LHCN-M2 (cell line): ENCODE data around the gene GDF10. TPM values are rescaled to one million over a fixed set of nuclear protein-coding genes. Genes with fewer than 3 reads are reported as not detected.

ENCODE experiments used
- DNase-seq: peaks from one replicate; pipeline ENCODE4 v3.0.0-alpha.2; 2012; ENCODE audit warnings: low read depth
- total RNA-seq: library from RNA; depleted of rRNA; stranded (reverse); fragments of >200 nt; gene quantifications from 2 replicates; pipeline ENCODE4 v1.2.3, GENCODE V29; 2014; rRNA removed

Gene GDF10
- total RNA-seq, 1 experiment from 2014 or later = not detected

DNA sequence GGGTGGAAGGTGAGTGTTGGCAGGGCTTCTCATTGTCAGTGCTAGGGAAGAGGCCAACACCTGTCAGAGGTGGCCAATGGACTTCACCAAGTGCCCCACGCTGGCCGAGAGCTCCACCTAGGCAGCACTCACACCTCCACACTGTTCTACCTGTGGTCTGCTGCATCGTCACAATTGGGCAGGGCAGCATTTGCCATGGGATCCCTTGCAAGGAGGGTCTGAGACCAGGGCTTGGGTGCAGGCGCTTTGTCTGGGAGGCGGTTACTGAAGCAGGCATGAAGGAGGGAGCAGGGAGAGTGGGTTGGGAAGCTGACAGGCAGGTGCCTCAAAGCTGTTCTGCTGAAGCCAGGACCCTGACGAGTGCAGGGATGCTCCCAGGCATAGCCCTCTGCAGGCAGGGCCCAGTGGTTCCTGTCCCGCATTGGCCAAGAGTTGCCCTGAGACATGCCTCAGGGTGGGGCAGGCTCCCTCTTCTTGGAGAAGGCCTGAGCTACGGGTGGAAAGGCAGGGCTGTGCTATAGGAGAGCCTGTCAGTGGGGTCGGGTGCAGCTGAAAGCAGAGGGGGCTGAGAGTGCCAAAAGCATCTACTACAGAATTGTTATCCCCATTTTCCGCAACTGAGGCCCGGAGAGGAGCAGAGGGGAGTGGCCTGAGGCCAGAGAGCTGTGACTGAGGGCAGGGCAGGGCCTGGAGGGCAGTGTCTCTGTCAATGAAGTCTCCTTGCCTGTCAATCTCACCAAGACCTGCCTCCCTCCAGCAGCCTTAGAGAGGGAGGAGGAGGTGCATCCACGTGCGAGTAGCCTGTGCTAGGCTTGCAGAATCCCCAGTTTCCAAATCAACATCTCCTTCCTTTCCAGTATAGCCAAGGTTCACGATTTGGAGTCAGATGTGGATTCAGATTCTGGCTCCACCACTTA lies 52.2 kb downstream of the GDF10 start:
- DNase-seq = no peak

- no peak for DNase-seq
Observed at GRCh38 chr10:47353351-47353750, 53.4 kb downstream of the GDF10 start.

DNA sequence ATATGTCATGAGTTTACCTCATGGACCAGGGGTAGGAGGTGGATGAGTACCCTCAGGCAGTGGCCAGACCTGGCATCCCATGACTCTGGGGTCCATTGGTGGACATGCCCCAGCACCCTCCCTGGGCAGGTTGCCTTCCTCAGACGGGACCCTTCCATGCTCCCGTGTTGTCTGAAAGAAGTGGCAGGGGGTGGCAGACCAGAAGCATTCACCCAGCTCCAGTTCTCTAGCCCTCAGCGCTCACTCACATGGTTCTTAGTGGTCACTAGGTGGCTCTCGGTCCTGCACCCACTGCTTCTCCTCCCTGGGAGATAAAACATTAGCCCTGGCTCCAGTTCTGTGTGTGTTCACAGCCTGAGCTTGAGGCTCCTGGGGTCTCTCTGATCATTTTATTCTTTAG lies 54.2 kb downstream of the GDF10 start:
- no peak for DNase-seq

DNA sequence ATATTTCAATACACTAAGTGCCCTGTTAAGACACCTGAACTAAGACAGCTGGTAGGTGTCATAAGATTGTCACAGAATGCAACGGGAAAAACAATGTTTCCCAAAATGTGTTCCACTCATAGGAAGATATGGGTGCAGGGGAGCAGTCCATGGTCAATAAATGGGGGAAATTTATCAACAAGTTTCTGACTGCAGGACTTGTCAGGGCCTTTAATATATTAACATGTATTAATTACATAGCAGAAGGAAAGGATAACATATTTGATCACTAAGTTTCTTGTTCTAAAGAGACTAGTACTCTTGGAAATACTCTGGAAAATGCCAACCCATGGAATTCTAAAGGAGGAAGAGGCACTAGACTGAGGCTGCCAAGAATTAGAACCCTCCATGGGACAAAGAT lies 54.9 kb downstream of the GDF10 start:
- no peak for DNase-seq

DNA sequence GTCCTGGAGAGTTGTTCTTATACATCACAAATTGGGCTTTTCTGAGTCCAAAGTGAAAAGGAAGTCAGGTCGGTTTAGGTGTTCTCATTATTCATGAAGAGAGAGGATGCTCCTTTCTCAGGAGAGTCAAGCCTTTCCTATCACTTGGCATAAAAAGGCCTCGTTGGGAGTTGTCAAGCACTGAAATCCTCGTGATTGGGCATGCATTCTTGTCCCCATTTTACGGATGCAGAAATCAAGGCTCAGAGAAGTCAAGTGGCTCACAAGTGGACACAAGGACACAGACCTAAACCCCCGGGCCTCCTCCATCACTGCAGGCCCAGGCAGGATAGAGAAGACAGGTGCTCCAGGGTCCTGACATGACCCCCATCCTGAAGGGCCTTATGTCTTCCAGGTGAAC lies 56.7 kb downstream of the GDF10 start:
- DNase-seq = no peak

- no peak for DNase-seq
Observed at GRCh38 chr10:47357131-47357582, 57.2 kb downstream of the GDF10 start.

- DNase-seq = no peak
Observed at GRCh38 chr10:47357911-47358310, 57.9 kb downstream of the GDF10 start.

GRCh38 chr10:47358457-47358856 lies 58.5 kb downstream of the GDF10 start:
- no peak for DNase-seq

DNA sequence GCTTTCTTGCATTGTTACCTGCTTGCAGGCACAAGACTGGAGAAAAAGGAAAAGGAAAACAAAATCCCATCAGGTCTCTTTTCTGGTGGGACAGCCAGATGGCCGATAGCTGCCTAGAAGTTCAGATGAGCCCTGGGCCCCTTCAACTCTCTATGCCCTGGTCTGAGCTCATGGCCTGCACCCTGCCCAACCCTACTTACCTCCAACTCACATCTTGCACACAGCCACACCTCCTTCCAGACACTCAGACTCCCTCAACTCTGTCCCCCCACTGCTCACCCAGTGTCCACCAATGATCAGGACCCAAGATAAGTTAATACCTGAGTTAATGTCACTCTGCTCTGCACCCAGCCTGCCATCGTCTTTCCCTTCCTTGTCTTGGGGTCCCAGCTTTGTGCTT lies 59.1 kb downstream of the GDF10 start:
- DNase-seq = no peak

DNA sequence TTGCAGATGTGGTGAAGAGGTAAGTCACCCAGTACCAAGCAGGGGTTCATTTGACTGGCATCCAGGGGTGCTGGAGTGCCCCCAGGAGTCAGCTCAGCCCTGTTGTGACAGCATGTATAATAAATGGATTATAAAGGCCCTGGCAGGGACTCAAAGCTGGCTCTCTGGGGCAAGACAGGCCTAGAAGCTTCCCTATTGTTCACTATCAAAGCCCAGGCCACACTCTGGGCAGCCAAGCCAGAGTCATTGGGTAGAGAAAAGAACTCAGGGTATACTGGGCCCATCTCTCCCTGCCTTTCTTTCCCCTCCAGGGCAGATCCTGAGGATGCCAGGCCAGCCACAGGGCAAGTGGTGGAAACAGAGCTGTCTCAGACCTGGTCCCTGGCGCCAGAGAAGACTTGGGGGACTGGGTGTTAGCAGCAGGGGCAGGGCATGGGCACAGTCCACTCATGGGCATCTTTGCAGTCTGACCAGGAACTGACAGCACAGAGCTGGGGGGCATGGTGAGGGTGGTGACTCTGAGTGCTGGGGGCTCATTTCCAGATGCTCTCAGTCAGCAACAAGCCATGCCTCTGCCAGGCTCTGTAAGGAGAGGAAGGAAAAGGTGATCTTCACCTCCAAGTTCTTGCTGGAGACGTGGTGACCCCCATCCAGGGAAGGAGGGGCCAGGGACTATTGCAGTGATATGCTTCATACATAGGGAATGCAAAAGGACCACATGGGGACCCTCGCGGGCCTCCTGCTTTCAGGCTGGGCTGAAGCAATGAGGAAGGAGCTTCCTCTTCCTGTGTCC lies 59.8 kb downstream of the GDF10 start:
- no peak for DNase-seq

DNA sequence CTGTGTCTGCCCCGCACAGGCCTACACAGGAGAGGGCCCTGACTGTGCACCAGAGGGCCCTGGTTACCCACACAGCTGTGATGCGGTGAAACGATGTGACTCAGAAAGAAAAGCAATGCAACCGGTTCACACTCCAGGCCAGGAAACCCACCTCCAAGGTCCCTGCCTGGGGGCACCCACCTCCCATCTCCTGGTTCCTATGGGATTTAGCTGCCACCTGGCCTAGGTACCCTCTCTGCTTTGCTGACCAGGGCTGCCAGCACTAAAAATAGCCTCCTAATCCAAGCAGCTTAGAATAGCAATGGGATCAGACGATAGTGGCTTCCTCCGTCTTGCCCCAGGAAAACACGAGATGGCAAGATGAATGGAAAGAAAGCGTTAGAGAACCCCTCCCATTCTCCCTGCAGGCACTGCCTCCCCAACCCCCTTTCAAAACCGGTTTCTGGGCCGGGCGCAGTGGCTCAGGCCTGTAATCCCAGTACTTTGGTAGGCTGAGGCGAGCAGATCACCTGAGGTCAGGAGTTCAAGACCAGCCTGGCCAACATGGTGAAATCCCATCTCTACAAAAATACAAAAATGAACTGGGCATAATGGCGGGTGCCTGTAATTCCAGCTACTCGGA lies 60.5 kb downstream of the GDF10 start:
- no peak for DNase-seq

DNA sequence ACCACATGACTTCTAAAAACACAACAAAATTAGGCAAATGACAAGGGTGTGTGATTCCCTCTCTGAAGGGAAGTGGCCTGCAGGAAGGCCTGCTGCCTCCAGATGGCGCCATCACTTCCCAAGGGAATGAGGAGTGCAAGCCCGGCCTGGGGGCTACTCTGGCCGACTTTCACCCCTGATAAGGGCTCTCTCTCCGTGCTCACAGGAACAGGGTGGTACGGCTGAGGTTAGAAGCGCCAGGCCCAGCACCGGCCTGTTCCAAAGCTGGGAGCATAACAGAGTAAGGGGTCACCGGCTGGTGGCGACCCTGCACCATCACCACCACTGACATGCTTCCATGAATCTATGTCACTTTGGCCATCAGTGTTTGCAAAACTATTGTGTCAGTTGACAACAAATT lies 61.3 kb downstream of the GDF10 start:
- peak; percentile 14 for DNase-seq

DNA sequence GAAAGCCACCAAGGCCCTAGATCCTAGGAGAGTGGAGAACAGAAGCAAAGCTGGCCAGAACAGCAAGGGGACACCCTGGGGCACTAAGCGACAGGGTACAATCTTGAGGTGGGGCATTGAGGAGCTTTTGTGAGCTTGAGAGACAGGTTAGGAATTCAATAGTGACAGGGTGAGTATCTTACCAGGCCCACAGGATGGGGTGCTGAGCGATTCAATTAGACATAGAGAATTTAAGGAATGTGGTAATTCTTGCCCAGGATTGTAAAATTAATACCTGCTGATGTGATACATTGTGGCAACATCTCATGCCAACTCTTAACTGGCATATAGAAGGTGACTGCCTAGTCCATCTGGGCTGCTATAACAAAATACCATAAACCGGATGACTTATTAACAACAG lies 62.2 kb downstream of the GDF10 start:
- no peak for DNase-seq

Other genes with a start within 250 kb of the GDF10 start
- not detected in 2 replicates for gene GDF2, start 22.3 kb downstream of the GDF10 start, total RNA-seq
- gene RBP3, start 48.2 kb downstream of the GDF10 start, total RNA-seq = not detected in 2 replicates
- 0.11 TPM in 1 of 2 replicates, not detected in the other for gene ZNF488, start 84.1 kb downstream of the GDF10 start, total RNA-seq
- not detected in 2 replicates for gene ANXA8, start 183.9 kb downstream of the GDF10 start, total RNA-seq
- not detected in 2 replicates for gene FAM25G, start 191.5 kb downstream of the GDF10 start, total RNA-seq
- gene AGAP9, start 223.4 kb downstream of the GDF10 start, total RNA-seq = 2.2 and 2.3 TPM in 2 replicates